Measurements from ENCODE around the gene B4GALT6. TPM values are rescaled to one million over a fixed set of nuclear protein-coding genes. Genes with fewer than 3 reads are reported as not detected.

Gene B4GALT6
- total and polyA plus RNA-seq, 9 donors, result 2.1 to 16.5 (median 6.5) TPM

- Histone ChIP-seq H3K27me3 (no peaks in the 10 kb centered on the region), H3K9me3 (no peaks in the 10 kb centered on the region), H3K27ac (no peak overlapping the region), H3K4me1 (ENCODE audit: insufficient read depth) (no peaks in the 10 kb centered on the region), H3K4me3 (no peak overlapping the region), H3K36me3 (no peaks in the 10 kb centered on the region)
- DNase-seq, result no peak
- intact Hi-C loops (cut with DNase I), result no loop called here
- 31 to 45% (median 39%) methylated on average over 2 of the region's 2 CpGs for WGBS, 3 donors
- no peak for TF ChIP-seq POLR2A (IDR thresholded peaks at IDR 0.05)
- no peak for TF ChIP-seq CTCF (IDR thresholded peaks at IDR 0.05)
- TF ChIP-seq EP300 (IDR thresholded peaks at IDR 0.05), result no peak
Observed at GRCh38 chr18:31591113-31591512, 93.3 kb downstream of the B4GALT6 start.

DNA sequence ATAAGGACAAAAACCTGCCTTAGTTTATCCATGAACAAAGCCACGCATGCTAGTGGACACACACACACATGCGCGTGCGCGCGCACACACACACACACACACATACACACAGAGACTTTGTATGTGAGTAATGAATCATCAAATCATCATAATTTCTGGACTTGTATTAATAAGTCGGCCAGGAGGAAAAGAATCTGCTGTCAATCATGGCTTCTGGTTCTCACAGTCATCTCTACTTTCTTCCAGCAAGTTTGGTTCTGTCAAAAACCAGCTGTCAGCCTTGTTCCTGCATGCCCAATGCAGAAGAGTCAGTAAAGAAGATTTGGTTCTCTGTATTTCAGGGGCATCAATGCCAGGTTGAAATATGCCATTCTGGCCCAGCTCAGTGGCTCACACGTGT, 93.8 kb downstream of the B4GALT6 start:
- no peaks in the 10 kb centered on the region for H3K9me3 ChIP-seq
- H3K4me3 ChIP-seq, result no peak overlapping the region
- H3K36me3 ChIP-seq, result no peaks in the 10 kb centered on the region
- WGBS, 3 donors, result 77 to 88% (median 84%) methylated on average over 8 of the region's 8 CpGs
- TF ChIP-seq CTCF (IDR thresholded peaks at IDR 0.05), result no peak
- no peak for TF ChIP-seq POLR2A (IDR thresholded peaks at IDR 0.05)
- TF ChIP-seq EP300 (IDR thresholded peaks at IDR 0.05), result no peak
- no peaks in the 10 kb centered on the region for H3K4me1 ChIP-seq (ENCODE audit: insufficient read depth)
- no peak overlapping the region for H3K27ac ChIP-seq
- intact Hi-C loops (cut with DNase I), result no loop called here
- no peak for DNase-seq
- H3K27me3 ChIP-seq, result no peaks in the 10 kb centered on the region

DNA sequence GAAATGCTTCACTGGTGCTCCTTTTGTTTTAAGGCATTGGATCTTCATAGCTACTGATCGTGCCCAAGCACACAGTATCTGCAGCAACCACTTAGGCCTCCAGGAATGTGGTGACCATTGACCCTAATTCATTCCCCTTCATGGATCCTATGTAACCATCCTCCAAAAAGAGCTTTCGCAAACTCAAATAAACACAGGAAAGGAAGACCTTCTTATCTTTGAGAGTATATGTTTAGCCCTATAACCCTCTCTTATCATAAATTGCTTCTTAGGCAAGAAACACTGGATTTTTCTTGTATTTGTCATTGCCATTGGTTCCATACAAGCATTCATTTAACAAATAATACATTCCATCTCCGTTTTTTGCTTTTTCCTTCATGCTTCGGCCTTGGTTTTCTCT, 96.9 kb downstream of the B4GALT6 start:
- WGBS, 3 donors, result 75 to 80% (median 79%) methylated on average over 4 of the region's 4 CpGs
- no peaks in the 10 kb centered on the region for H3K9me3 ChIP-seq

GRCh38 chr18:31586616-31587015, 97.8 kb downstream of the B4GALT6 start:
- TF ChIP-seq CTCF (IDR thresholded peaks at IDR 0.05) (no peak), EP300 (IDR thresholded peaks at IDR 0.05) (no peak), POLR2A (IDR thresholded peaks at IDR 0.05) (no peak)
- Histone ChIP-seq H3K27ac (no peak overlapping the region), H3K9me3 (no peaks in the 10 kb centered on the region), H3K4me3 (no peak overlapping the region), H3K36me3 (no peaks in the 10 kb centered on the region), H3K4me1 (ENCODE audit: insufficient read depth) (no peaks in the 10 kb centered on the region), H3K27me3 (no peaks in the 10 kb centered on the region)
- DNase-seq, result no peak
- 47 to 58% (median 57%) methylated on average over 5 of the region's 5 CpGs for WGBS, 3 donors
- intact Hi-C loops (cut with DNase I), result no loop called here

More for the DNA sequence above, 96.9 kb downstream of the B4GALT6 start:
- H3K27ac ChIP-seq, result no peak overlapping the region
- DNase-seq, result no peak
- H3K36me3 ChIP-seq, result no peaks in the 10 kb centered on the region
- TF ChIP-seq POLR2A (IDR thresholded peaks at IDR 0.05) (no peak), EP300 (IDR thresholded peaks at IDR 0.05) (no peak), CTCF (IDR thresholded peaks at IDR 0.05) (no peak)
- H3K4me3 ChIP-seq, result no peak overlapping the region
- H3K4me1 ChIP-seq (ENCODE audit: insufficient read depth), result no peaks in the 10 kb centered on the region
- intact Hi-C loops (cut with DNase I), result no loop called here
- H3K27me3 ChIP-seq, result no peaks in the 10 kb centered on the region

DNA sequence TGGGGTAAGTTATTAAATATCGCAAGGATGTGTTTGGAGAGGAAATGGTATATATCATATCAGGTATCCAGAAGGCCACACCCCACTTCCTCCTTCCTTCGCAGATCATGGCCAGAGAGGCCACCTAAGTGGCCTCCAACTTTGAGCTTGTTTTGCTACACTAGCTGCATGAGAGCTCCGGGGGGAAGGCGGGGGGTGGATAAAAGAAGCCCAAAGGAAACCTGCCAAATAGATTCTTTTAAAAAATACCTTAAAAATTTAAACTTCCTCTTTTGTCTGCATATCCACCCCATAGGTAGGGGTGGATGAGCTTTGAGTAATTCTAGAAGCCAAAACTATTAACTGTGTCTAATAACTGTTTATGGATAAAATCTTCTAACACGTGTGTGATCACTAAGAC, 98.4 kb downstream of the B4GALT6 start:
- no peaks in the 10 kb centered on the region for H3K36me3 ChIP-seq
- no peak for TF ChIP-seq EP300 (IDR thresholded peaks at IDR 0.05)
- TF ChIP-seq CTCF (IDR thresholded peaks at IDR 0.05), result no peak
- TF ChIP-seq POLR2A (IDR thresholded peaks at IDR 0.05), result no peak
- 90 to 93% (median 93%) methylated on average over 5 of the region's 5 CpGs for WGBS, 3 donors
- no peak overlapping the region for H3K4me3 ChIP-seq
- H3K27me3 ChIP-seq, result no peaks in the 10 kb centered on the region
- no peaks in the 10 kb centered on the region for H3K9me3 ChIP-seq
- H3K4me1 ChIP-seq (ENCODE audit: insufficient read depth), result no peaks in the 10 kb centered on the region
- DNase-seq, result no peak
- H3K27ac ChIP-seq, result no peak overlapping the region
- intact Hi-C loops (cut with DNase I), result no loop called here
